HUDEP-2 (cell line): ENCODE results near the gene KRTAP3-2.
"Not testable (repeated sequence)": the region's sequence is repeated elsewhere in the genome, so short reads cannot be mapped to it uniquely, and the experiment has no call there.

Experiments
- DNase-seq, 76 experiments: peaks; one replicate each; lab custom pipeline; 2025; ENCODE audit not compliant: unreplicated experiment in 76 of 76; lab: John Stamatoyannopoulos, UW

The KRTAP3-2 gene

DNA sequence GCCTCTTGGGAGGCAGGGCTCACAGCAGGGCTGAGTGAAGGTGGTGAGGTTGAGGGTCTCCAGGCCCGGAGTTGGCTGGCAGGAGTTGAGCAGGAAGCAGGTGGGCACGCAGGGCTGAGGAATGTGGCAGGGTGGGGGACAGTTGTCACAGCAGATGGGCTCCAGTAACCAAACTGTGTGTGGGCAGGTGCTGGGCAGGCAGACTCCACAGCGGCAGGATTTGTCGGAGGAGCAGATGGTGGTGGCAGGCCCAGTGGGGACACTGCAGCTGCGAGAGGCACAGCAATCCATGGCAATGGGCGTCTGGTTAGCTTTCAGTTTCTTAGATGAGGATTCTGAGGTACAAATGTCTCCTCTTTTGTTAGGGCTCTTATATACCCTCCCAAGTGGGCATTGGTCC lies at the start of gene KRTAP3-2:
Gene KRTAP3-2, minus strand, starts transcription at position 344 of the 400 bp plus-strand sequence. Its CDS starts 53 bp downstream, at position 291.
- not testable (repeated sequence) for DNase-seq

DNA sequence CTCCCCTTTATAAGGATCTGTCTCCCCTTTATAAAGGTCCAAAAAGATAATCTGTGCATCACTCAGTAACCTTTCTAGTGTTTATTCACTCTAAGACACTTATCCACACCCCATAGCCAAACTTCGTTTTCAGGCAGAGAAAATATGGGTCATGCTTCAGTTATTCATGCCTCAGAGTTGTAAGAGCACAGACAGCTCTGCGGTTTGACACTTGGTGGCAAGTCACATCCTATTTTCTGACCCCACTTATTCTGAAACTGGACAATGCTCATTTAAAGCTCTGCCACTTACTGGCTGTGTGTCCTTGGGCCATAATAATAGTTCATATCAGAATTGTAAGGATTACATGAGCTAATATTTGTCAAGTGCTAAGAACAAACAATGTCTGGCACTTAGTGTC lies 49.4 kb upstream of the KRTAP3-2 start:
- DNase-seq: no peak

- DNase-seq: no peak
Measured at GRCh38 chr17:41048441-41048840, 48.7 kb upstream of the KRTAP3-2 start.

DNA sequence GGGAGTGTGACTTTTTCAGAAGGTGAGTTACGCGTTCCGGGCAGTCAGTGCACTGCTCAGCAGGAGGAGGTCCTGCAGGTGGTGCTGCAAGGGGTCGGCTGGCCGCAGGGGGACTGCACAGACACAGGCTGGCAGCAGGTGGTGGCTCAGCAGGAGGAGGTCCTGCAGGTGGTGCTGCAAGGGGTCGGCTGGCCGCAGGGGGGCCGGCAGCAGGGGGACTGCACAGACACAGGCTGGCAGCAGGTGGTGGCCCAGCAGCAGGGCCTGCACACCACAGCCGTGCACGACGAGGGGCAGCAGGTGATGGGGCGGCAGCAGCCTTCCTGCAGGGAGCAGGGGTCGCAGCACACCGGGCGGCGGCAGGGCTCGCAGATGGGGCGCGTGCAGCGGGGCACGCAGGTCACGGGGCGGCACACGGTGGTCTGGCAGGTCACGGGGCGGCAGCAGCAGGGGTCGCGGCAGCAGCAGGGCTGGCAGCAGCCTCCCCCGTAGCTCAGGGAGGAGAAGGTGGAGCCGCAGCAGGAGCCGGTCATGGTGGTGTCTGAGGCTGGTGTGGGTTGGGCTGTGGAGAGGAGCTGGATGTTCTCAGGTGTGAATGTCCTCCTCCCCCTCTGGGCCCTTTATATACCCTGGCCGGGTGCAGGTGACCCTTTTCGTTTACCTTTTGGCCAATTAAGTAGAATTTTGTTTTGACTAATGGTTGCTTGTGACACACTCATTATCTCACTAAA lies 47.2 kb upstream of the KRTAP3-2 start, which contains the start of gene KRTAP2-1:
Gene KRTAP2-1, minus strand, starts transcription at position 582 of the 731 bp plus-strand sequence. Its CDS starts 49 bp downstream, at position 533.
- DNase-seq: not testable (repeated sequence)

DNA sequence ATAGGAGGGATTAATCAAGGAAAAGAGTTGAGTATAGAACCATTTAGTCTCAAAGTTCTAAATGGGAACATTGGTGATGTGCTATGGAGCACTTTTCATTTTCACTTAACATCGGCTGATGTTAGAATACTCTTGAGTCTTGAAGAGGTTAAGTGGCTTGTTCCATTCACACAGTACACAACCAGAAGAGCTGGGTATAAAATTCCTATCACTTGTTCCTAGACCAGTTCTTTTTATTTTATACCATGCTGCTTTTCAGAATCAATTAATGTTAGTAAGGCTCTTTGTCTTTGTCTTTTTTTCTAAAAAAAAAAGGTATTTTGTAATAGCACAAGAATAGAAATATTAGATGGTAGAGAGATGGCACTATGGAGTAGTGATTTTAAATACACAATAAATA lies 43.2 kb upstream of the KRTAP3-2 start:
- DNase-seq: no peak

GRCh38 chr17:41040783-41041571 lies 41.3 kb upstream of the KRTAP3-2 start, which contains the start of gene KRTAP1-1:
Gene KRTAP1-1 (minus strand): TSS chr17:41041450. CDS start chr17:41041397, 53 bp downstream.
- not testable (repeated sequence) for DNase-seq

GRCh38 chr17:41037853-41038350 lies 38.2 kb upstream of the KRTAP3-2 start:
- no peak for DNase-seq

- DNase-seq: not testable (repeated sequence)
Measured at GRCh38 chr17:41034346-41034935, 34.7 kb upstream of the KRTAP3-2 start, which contains the start of gene KRTAP1-3. Gene KRTAP1-3 (minus strand): TSS chr17:41034874. CDS start chr17:41034821, 53 bp downstream.

DNA sequence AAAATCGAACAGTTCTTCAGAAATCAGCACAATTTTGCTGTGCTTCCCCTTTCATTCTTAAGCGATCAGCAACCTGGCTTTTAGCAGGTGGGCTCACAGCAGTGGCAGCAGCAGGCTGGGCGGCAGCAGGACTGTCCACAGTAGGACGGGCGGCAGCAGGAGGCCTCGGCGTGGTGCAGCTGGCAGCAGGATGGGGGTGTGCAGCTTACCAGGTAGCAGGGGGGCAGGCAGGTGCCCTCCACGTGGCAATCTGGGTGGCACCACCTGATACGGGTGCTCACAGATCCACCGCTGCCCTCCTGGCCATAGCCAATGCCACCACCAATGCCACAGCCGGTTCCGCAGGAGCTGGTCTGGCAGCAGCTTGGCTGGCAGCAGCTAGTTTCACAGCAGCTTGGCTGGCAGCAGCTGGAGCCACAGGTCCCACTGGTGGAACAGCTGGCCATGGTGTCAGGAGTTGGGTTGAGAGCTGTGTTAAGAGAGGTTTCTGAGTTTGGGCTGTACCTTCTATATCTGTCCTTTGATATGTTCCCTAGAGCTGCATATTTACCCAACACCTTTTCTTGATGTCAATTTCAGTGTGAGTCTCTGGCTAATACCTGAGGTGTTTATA lies 30.0 kb upstream of the KRTAP3-2 start, which contains the start of gene KRTAP1-4:
Gene KRTAP1-4, minus strand, starts transcription at position 563 of the 613 bp plus-strand sequence. Its CDS starts 117 bp downstream, at position 446.
- DNase-seq: no peak

DNA sequence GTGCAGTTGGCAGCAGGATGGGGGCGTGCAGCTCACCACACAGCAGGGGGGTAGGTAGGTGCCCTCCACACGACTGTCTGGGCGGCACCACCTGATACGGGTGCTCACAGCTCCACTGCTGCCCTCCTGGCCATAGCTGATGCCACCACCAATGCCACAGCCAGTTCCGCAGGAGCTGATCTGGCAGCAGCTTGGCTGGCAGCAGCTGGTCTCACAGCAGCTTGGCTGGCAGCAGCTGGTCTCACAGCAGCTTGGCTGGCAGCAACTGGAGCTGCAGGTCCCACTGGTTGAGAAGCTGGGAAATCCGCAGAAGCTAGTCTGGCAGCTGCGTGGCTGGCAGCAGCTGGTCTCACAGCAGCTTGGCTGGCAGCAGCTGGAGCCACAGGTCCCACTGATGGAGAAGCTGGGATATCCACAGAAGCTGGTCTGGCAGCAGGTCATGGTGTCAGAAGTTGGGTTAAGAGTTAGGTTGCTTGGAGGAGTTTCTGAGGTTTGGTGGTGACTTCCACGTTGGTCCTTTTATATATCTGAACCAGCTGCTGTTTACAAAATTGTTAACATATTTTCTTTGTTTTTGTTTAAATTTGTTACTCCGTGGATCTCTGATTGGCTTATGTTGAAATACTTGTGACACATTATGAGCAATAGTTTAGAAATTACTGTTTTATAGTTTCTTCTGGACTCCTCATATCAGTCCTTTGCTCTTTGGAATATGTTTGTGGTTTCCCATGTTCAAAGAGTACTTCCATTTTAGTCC lies 27.2 kb upstream of the KRTAP3-2 start, which contains the start of gene KRTAP1-5:
Gene KRTAP1-5, minus strand, starts transcription at position 494 of the 757 bp plus-strand sequence. Its CDS starts 53 bp downstream, at position 441.
- no peak for DNase-seq

DNA sequence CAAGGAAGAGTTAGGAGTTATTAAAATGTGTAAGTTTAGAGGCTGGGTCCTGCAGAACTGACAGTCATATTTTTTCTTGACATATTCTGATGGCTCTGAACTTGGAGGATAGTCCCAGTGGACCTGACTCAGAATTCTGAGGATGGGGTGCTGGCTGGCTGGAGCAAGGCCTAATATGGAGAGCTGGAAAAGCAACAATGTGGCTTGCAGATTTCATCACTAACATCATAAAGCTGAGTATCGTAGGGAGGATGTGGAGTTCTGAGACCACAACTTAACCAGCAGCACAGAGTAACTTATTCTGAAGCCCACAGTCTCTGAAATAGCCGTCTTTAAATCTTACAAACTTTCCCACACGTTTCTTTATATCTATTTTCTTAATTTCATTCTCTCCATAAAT lies 25.0 kb upstream of the KRTAP3-2 start:
- DNase-seq: no peak

DNA sequence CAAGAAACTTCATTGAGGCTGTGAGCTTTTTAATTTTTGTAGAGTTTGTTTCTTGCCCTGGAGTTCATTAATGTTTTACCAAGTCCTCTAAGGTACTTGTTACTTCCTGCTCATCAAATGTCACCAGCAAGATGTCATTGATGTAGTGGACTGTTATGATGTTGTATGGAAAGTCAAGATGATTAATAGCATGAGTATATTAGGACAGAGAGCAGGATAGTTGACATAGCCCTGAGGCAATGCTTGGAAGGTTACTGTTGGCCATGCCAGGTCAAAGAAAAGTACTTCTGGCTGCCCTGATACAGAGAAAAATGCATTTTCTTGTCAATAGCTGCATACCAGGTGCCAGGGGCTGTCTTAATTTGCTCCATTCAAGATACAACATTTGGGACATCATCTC lies 20.6 kb upstream of the KRTAP3-2 start:
- no peak for DNase-seq

DNA sequence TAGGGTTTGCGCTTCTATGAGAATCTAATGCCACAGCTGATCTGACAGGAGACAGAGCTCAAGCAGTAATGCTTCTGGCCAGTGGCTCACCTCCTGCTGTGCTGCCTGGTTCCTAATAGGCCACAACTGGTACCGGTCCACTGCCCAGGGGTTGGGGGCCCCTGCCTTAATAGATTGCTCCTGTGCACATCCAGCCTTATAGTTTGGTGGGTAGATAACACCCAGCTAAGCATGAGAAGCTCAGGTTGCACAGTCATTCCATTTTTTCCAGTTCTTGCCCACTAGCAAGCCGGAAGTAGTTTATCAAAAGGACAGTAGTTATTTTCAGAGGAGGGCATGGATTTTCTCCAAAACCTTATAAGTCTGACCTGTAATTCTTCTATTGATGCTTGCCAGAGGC lies 19.7 kb upstream of the KRTAP3-2 start:
- no peak for DNase-seq

GRCh38 chr17:41018541-41018940 lies 18.8 kb upstream of the KRTAP3-2 start:
- DNase-seq: no peak

DNA sequence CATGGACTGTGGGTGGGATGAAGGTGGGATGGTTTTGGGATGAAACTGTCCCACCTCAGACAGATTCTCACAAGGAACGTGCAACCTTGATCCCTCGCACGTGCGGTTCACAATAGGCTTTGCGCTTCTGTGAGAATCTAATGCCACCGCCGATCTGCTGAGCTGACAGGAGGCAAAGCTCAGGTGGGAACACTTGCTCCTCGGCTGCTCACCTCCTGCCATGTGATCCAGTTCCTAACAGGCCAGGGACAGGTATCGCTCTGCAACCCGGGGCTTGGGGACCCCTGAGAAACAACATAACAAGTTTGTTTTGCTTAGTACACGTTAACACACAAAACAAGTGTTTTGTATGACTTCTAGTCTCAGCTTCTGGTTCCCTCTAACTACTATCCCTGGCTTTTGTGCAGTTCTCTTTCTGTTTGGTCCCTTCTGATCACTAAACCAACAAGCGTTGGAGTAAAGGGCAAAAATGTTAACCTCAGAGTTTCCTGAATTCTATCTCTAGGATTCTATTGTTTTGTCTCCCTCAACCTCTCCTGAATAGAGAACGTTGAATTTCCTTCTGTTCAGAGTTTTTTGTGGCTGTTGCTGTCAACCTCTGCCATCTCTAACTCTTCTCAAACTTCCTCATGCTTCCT lies 17.0 kb upstream of the KRTAP3-2 start:
- DNase-seq: no peak

- no peak for DNase-seq
Measured at GRCh38 chr17:41015454-41015853, 15.7 kb upstream of the KRTAP3-2 start.

GRCh38 chr17:41013606-41014005 lies 13.9 kb upstream of the KRTAP3-2 start:
- DNase-seq: no peak

GRCh38 chr17:41013181-41013580 lies 13.5 kb upstream of the KRTAP3-2 start:
- no peak for DNase-seq
